Gastrocnemius medialis (tissue), 4 donors: ENCODE measurements around the gene ANKRD9. TPM values are rescaled to one million over a fixed set of nuclear protein-coding genes. Genes with fewer than 3 reads are reported as not detected.

Source experiments
- ATAC-seq, 2 donors: fragments of 150-250 bp; one replicate each; pipeline ENCODE4 v1.9.1; 2016
- DNase-seq, 2 donors: peaks; one replicate each; pipeline ENCODE4 v3.0.0-alpha.2; 2019
- H3K27ac ChIP-seq, 4 donors: fragments of 200-600 bp; sonication (generic); 1 replicate in 1 of 4; 2 replicates in 3 of 4; pipeline ENCODE4 v1.5.1; 2016 to 2018; ENCODE audit warnings: mild to moderate bottlenecking in 2 of 4, moderate library complexity in 1 of 4
- H3K27me3 ChIP-seq, 3 donors: fragments of 200-600 bp; sonication (generic) in 2 of 3; 1 replicate in 1 of 3; 2 replicates in 2 of 3; pipeline versions ENCODE4 v1.5.1 to v1.6.0; 2016 to 2019; ENCODE audit warnings: mild to moderate bottlenecking in 1 of 3, moderate library complexity in 1 of 3
- H3K36me3 ChIP-seq, 2 donors: fragments of 200-600 bp; sonication (generic) in 1 of 2; one replicate each; pipeline ENCODE4 v1.5.1; 2017 to 2018
- H3K4me1 ChIP-seq, 2 donors: fragments of 200-600 bp; sonication (generic) in 1 of 2; one replicate each; pipeline ENCODE4 v1.5.1; 2016 to 2017; ENCODE audit warnings: mild to moderate bottlenecking in 2 of 2
- H3K4me3 ChIP-seq, 4 donors: fragments of 200-600 bp; sonication (generic) in 3 of 4; 1 replicate in 1 of 4; 2 replicates in 3 of 4; pipeline ENCODE4 v1.5.1; 2016 to 2019; ENCODE audit warnings: mild to moderate bottlenecking in 2 of 4
- H3K9me3 ChIP-seq, 3 donors: fragments of 200-600 bp; sonication (generic) in 2 of 3; 1 replicate in 1 of 3; 2 replicates in 2 of 3; pipeline ENCODE4 v1.5.1; 2016 to 2019
- POLR2A ChIP-seq, 2 donors: fragments of 450-650 bp; IDR thresholded peaks; one replicate each; pipeline ENCODE4 v1.6.1; 2017; ENCODE audit warnings: antibody characterized with exemption in 2 of 2, mild to moderate bottlenecking in 2 of 2, moderate library complexity in 2 of 2
- in situ Hi-C, 4 donors: fragments of 200-750 bp; cut with MboI; loops; one replicate each; pipeline versions ENCODE4 v1.15.0 to v1.8.0; 2017; ENCODE audit warnings: low sequenced_read_pairs in 4 of 4
- intact Hi-C: fragments of 100-400 bp; cut with DNase I; formaldehyde crosslinking; loops from one replicate; pipeline ENCODE4 v1.15.1; 2023; ENCODE audit warnings: low total_unique reads
- total RNA-seq, 4 donors: library from RNA; depleted of rRNA; stranded (reverse); fragments of >200 nt; gene quantifications; one replicate each; pipeline versions ENCODE4 v1.1.0 to v1.2.3, GENCODE V29; 2016
- TF ChIP-seq, protein P1 (sequence below), 5 experiments: fragments of 450-650 bp in 3 of 5; fragments of 200-600 bp in 2 of 5; sonication (generic) in 2 of 5; IDR thresholded peaks in 4 of 5; conservative IDR thresholded peaks in 1 of 5; 1 replicate in 4 of 5; 2 replicates in 1 of 5; pipeline ENCODE4 v1.5.1; 2016 to 2019; ENCODE audit warnings: antibody characterized with exemption in 5 of 5, mild to moderate bottlenecking in 3 of 5, moderate library complexity in 3 of 5

Gene ANKRD9
- total RNA-seq, 4 donors from 2014 or later, result 155 to 450 (median 216) TPM

DNA sequence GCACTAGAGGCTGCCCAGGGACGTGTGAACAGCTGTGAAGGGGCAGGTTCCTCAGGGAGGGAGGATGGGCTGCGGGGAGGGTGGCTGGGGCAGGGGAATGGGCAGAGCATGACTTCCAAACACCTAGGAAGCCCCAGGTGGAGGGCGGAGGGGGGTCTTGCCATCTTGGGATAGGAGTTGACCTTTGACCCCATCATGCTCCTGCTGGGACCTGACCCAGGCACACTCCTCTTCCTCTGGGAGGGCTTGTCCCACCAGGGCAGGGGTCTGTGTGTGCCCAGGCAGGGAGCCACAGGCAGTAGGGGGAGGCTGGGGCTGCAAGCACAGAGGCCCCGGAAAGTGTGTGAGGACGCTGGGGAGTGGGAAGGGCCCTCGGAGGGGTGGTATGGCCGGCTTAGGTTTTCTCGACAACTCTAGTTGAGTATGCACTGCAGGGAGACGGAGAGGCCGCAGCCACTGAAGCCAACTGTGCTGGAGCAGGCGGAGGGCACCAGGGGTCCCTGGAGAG is 3.3 kb upstream of the ANKRD9 start:
- no peaks in the 10 kb centered on the region for H3K36me3 ChIP-seq
- in situ Hi-C loops (loop anchor here in 1 of 4 donors (25.0 kb wide), 1 partner anchor 201 kb away; the partner anchor contains the start of genes MOK and ZNF839), intact Hi-C loops (loop anchor here (10.0 kb wide), 1 partner anchor 548 kb away; the partner anchor contains the start of gene DYNC1H1)
- DNase-seq (no peak), ATAC-seq (no peak)
- no peak overlapping the region for H3K4me3 ChIP-seq
- H3K4me1 ChIP-seq, result peaks cover 0 to 18% of the 10 kb centered on the region in 2 donors
- H3K27ac ChIP-seq, result no peak overlapping the region
- TF ChIP-seq, protein P1, sequence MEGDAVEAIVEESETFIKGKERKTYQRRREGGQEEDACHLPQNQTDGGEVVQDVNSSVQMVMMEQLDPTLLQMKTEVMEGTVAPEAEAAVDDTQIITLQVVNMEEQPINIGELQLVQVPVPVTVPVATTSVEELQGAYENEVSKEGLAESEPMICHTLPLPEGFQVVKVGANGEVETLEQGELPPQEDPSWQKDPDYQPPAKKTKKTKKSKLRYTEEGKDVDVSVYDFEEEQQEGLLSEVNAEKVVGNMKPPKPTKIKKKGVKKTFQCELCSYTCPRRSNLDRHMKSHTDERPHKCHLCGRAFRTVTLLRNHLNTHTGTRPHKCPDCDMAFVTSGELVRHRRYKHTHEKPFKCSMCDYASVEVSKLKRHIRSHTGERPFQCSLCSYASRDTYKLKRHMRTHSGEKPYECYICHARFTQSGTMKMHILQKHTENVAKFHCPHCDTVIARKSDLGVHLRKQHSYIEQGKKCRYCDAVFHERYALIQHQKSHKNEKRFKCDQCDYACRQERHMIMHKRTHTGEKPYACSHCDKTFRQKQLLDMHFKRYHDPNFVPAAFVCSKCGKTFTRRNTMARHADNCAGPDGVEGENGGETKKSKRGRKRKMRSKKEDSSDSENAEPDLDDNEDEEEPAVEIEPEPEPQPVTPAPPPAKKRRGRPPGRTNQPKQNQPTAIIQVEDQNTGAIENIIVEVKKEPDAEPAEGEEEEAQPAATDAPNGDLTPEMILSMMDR (IDR thresholded peaks at IDR 0.05 in 4 of 5, conservative IDR thresholded peaks at IDR 0.05 in 1 of 5), result no peak
- no peak for TF ChIP-seq POLR2A (IDR thresholded peaks at IDR 0.05)
- H3K27me3 ChIP-seq, result no peaks in the 10 kb centered on the region
- no peaks in the 10 kb centered on the region for H3K9me3 ChIP-seq

DNA sequence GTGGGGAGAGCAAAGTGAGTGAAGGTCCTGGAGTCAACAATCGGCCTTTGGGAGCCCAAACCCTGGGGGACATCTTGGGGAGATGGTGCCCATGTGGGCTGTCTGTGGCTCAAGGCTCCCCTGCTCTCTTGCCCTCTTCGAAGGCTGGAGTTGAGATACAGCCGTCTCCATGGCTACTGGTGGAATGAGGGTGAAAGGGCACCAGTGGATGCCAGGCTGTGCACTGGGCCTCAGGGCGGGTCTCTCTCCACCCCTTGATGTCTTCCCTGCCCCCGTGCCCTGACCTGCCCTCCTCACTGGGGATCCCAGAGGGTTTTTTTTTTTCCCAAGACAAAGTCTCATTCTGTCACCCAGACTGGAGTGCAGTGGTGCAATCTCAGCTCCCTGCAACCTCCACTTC is 2.0 kb upstream of the ANKRD9 start:
- no peaks in the 10 kb centered on the region for H3K27me3 ChIP-seq
- in situ Hi-C loops, result loop anchor here in 1 of 4 donors (25.0 kb wide), 1 partner anchor 199 kb away; the partner anchor contains the start of genes MOK and ZNF839
- peak overlapping the region in 3 of 4 donors; percentile 90 to 96 (median 91) for H3K27ac ChIP-seq
- H3K36me3 ChIP-seq, result no peaks in the 10 kb centered on the region
- ATAC-seq (no peak), DNase-seq (no peak)
- no peaks in the 10 kb centered on the region for H3K9me3 ChIP-seq
- peaks cover 2 to 21% of the 10 kb centered on the region in 2 donors for H3K4me1 ChIP-seq
- TF ChIP-seq, protein P1 (IDR thresholded peaks at IDR 0.05 in 4 of 5, conservative IDR thresholded peaks at IDR 0.05 in 1 of 5), result no peak
- TF ChIP-seq POLR2A (IDR thresholded peaks at IDR 0.05), result no peak
- no peak overlapping the region for H3K4me3 ChIP-seq
- intact Hi-C loops, result loop anchor here (2.0 to 10.0 kb wide), 2 partner anchors 193 to 547 kb away; partner anchors contain the start of genes DYNC1H1 and ZNF839

DNA sequence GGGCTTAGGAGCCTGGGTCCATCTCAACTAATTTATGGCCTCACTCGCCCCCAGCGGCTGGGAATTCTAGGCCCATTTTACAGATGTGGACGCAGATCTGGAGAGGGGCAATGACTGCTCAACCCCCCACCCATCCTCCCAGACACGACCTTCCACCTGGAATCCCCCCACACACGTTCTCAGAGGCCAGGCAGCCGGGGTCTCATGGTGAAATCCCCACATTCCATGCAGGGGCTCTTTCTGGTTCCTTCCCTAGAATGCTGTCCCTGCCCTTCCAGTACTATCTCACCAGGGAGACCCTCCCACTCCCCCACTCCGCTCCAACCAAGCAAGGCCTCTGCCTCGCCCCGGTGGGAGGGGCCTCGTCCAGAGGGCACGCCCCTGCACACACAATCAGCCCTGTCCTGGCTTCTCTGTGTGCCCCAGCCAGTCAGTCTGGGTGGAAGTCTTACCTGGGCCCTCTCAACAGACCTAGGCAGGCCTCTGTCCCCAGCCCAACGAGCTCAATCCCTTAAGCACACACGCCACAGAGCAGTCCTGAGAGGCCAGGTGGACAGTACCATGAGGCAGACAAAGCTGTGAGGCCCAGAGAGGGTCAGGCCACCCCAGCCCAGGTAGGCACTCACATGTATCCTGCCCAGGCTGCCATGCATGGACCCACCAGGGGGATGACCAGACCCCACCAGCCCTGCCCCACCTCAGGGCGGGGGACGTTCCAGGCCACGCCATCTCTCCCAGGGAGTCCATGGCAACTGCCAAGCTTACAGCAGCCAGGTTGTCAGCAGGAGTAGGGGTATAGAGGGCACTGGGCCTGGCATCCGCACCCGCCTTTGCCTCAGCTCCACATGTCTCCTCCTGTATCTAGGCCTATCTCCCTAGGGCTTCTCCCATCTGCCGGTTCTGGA is 1.3 kb upstream of the ANKRD9 start:
- TF ChIP-seq, protein P1 (IDR thresholded peaks at IDR 0.05 in 4 of 5, conservative IDR thresholded peaks at IDR 0.05 in 1 of 5), result no peak
- TF ChIP-seq POLR2A (IDR thresholded peaks at IDR 0.05), result no peak
- ATAC-seq, result no peak
- Histone ChIP-seq H3K9me3 (no peaks in the 10 kb centered on the region), H3K4me3 (peak overlapping the region; percentile 62 to 81 (median 68)), H3K27ac (peak overlapping the region; percentile 90 to 96 (median 91)), H3K27me3 (no peaks in the 10 kb centered on the region), H3K36me3 (no peaks in the 10 kb centered on the region), H3K4me1 (peaks cover 8 to 24% of the 10 kb centered on the region in 2 donors)
- DNase-seq, result peak in 1 of 2 donors; percentile 43
- in situ Hi-C loops, result loop anchor here in 1 of 4 donors (25.0 kb wide), 1 partner anchor 199 kb away; the partner anchor contains the start of genes MOK and ZNF839
- intact Hi-C loops, result loop anchor here (2.0 to 10.0 kb wide), 2 partner anchors 192 to 546 kb away; partner anchors contain the start of genes DYNC1H1 and ZNF839

DNA sequence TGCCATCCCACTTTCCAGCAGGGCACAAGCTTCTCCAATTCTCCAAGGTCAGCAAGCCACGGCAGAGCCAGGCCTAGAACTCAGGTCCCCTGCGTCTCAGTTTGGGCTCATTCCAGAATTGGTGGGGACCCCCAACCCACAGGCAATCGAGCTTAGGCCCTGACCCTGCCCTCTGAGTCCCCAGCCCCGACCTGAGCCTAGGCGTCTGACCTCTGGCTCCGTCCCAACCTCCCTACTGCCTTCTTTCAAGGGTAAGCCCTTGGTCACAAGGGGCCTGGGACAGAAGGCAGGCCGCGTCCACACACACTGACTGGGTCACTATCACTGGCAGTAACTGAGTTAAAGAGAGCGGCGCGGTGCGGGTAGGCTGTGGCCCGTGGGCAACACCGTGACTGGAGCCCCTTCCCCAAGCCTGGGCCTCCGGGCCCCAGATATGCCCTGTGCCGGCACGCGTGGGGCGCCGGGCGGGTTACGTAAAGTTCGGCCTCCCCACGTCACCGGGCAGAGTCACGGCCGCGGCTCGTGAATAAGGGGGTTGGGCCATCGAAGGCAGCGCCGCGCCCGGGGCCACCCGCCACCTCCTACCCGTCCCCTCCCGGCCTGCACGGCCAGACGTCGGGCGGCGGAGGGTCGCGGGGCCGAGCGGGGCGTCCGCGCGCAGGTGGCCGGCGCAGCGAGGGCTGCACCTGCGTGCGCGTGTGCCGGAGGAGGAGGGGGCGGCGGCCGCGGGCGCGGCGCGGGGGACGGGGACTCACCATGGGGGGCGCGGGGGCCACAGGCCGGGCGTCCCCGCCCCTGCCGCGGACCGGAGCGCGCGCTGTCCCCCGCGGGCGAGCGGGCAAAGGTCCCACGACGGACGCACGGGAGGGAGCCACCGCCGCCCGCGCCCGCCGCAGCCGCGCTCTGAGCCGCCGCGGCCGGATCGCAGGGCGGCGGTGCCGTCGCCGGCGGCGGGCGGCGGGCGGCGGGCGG is 516 bp downstream of the ANKRD9 start:
- peak; percentile 79 to 93 for TF ChIP-seq POLR2A (IDR thresholded peaks at IDR 0.05)
- TF ChIP-seq, protein P1 (IDR thresholded peaks at IDR 0.05 in 4 of 5, conservative IDR thresholded peaks at IDR 0.05 in 1 of 5), result peak in 1 of 5 experiments; percentile 12
- Histone ChIP-seq H3K27ac (peak overlapping the region; percentile 95 to 99 (median 96)), H3K27me3 (no peaks in the 10 kb centered on the region), H3K36me3 (no peaks in the 10 kb centered on the region), H3K9me3 (no peaks in the 10 kb centered on the region), H3K4me3 (peak overlapping the region; percentile 63 to 72 (median 68)), H3K4me1 (peaks cover 18 to 43% of the 10 kb centered on the region in 2 donors)
- peak; percentile 66 to 83 for DNase-seq
- intact Hi-C loops, result loop anchor here (2.0 kb wide), 1 partner anchor 46 kb away; no protein-coding TSS in a partner anchor
- peak; percentile 51 for ATAC-seq
- in situ Hi-C loops, result loop anchor here in 1 of 4 donors (25.0 kb wide), 1 partner anchor 197 kb away; the partner anchor contains the start of genes MOK and ZNF839
